Motor neuron (in vitro differentiated cells): ENCODE results near the gene MYO18A. TPM values are rescaled to one million over a fixed set of nuclear protein-coding genes. Genes with fewer than 3 reads are reported as not detected.
A peak's percentile ranks its signal among the peaks of the same experiment; 100 is the strongest.

Experiments
- ATAC-seq, 8 experiments: fragments of 200-7000 bp; cut with Tn5 transposase; replicated peaks in 6 of 8; 2 replicates each; pipeline ENCODE4 v1.8.0; 2021; ENCODE audit warnings: mild to moderate bottlenecking in 8 of 8, moderate library complexity in 8 of 8
- H3K27ac ChIP-seq, 2 donors: fragments of 250-450 bp; sonication (Bioruptor Pico); 2 replicates each; pipeline ENCODE4 v1.9.0; 2021; ENCODE audit warnings: antibody characterized with exemption in 2 of 2, mild to moderate bottlenecking in 2 of 2, moderate library complexity in 1 of 2
- H3K4me1 ChIP-seq, 2 donors: fragments of 250-450 bp; sonication (Bioruptor Pico); replicated peaks in 1 of 2; 2 replicates each; pipeline ENCODE4 v1.6.1; 2021; ENCODE audit warnings: antibody characterized with exemption in 2 of 2, mild to moderate bottlenecking in 2 of 2, moderate library complexity in 1 of 2
- H3K4me3 ChIP-seq, 5 donors: fragments of 250-450 bp; sonication (Bioruptor Pico); 2 replicates each; pipeline ENCODE4 v1.9.0; 2021; ENCODE audit warnings: antibody characterized with exemption in 5 of 5, mild to moderate bottlenecking in 5 of 5, moderate library complexity in 4 of 5
- WGBS, 10 experiments: fragments of 450-650 bp; shearing (Covaris generic); methylation state at CpG; one replicate each; pipeline ENCODE4 v1.0.0; 2022; 5-methylcytosine and 5-hydroxymethylcytosine counted together
- in situ Hi-C, 9 experiments: fragments of 400-800 bp; cut with MboI; loops; one replicate each; pipeline ENCODE4 v1.15.0; 2021; ENCODE audit warnings: low sequenced_read_pairs in 9 of 9, low pct_unique_long_range_greater_than_20kb in 2 of 9; ENCODE audit not compliant: unreplicated experiment in 9 of 9
- total RNA-seq, 8 experiments: library from RNA; unstranded; fragments of 300-600 nt; gene quantifications; 2 replicates each; pipeline versions ENCODE4 v1.2.3 to v1.2.4, GENCODE V29; 2022

Gene MYO18A
- total RNA-seq, 8 experiments from 2014 or later = 25.9 to 233 (median 31.1) TPM

- in situ Hi-C loops = no loop called here
- Histone ChIP-seq H3K27ac (no peak overlapping the region), H3K4me1 (peaks cover 38 to 56% of the 10 kb centered on the region in 2 donors), H3K4me3 (no peak overlapping the region)
- ATAC-seq = no peak
- 60 to 100% (median 87%) methylated on average over 1 to 19 of the region's 33 CpGs; no CpG with 5 or more reads in 5 of the 10 experiments for WGBS, 10 experiments
Observed at GRCh38 chr17:29079887-29080286, 100.3 kb downstream of the MYO18A start.

- no peak overlapping the region for H3K4me3 ChIP-seq
- H3K4me1 ChIP-seq = peaks cover 34 to 52% of the 10 kb centered on the region in 2 donors
- in situ Hi-C loops = no loop called here
- H3K27ac ChIP-seq = no peak overlapping the region
- no peak for ATAC-seq
- 70 to 100% (median 95%) methylated on average over 2 to 5 of the region's 16 CpGs; no CpG with 5 or more reads in 6 of the 10 experiments for WGBS, 10 experiments
Observed at GRCh38 chr17:29079433-29079832, 100.8 kb downstream of the MYO18A start.

DNA sequence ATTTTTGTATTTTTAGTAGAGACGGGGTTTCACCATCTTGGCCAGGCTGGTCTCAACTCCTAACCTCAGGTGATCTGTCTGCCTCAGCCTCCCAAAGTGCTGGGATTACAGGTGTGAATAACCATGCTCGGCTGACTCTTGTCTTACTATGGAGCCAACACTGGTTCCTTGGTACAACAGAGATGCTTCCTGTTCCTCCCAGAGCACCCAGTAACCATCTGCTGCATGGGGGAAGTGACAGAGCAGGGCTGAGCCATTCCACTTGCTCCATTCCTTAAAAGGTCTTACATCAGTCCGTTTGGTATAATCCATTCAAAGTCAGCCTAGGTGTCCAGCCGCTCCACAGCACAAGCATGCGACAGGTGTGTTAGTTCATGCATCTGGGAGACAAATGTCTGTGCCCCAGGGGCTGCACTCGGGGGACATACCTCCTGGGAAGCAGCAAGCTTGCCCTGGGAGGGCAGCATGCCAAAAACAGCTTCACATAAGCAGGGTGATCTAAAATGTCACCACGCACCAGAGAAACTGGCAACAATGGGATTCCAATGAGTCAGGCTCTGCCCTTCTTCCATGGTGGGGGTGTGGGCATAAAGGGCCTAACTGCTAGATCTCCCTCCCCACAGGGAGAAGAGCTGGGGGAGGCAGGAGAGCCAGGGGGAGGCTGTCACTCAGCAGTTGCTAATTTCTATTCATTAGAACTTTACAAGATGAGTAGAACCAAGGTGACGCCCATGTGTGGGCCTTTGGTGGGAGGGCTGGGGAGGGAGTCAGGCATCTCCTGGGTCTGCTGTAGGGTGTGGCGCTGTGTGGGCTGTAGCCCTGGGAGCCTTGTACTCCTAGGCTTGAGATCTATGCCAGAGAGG is 101.8 kb downstream of the MYO18A start:
- Histone ChIP-seq H3K4me1 (peaks cover 25 to 41% of the 10 kb centered on the region in 2 donors), H3K27ac (no peak overlapping the region), H3K4me3 (no peak overlapping the region)
- 17 to 100% (median 83%) methylated on average over 1 to 6 of the region's 9 CpGs; no CpG with 5 or more reads in 3 of the 10 experiments for WGBS, 10 experiments
- in situ Hi-C loops = no loop called here
- ATAC-seq = peak; percentile 36 to 83 (median 58)

- Histone ChIP-seq H3K4me3 (no peak overlapping the region), H3K27ac (no peak overlapping the region), H3K4me1 (peaks cover 14 to 31% of the 10 kb centered on the region in 2 donors)
- WGBS, 10 experiments = 80 to 100% (median 88%) methylated on average over 1 to 3 of the region's 7 CpGs; no CpG with 5 or more reads in 6 of the 10 experiments
- ATAC-seq = no peak
- in situ Hi-C loops = no loop called here
Observed at GRCh38 chr17:29077320-29077719, 102.9 kb downstream of the MYO18A start.

DNA sequence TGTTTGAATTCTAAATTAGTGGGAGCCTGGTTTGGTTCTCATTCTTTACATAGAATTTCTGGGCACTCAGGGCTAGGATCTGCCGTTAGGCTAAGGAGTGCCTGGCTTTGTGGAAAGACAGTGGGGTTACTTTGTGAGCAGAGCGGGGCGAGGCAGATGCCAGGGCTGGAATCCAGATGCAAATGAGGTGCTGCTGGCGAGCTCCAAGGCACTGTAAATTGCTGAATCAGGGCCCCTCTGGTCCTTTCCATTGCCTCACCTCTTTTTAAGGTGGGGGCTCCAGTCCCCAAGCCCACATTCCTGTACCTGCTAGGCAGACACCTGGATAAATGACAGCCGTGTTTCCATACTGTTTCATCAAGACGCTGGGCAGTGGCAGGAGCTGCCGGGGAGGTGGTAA is 103.5 kb downstream of the MYO18A start:
- WGBS, 10 experiments = 0 to 85% (median 80%) methylated on average over 1 to 7 of the region's 7 CpGs; no CpG with 5 or more reads in 5 of the 10 experiments
- no peak overlapping the region for H3K27ac ChIP-seq

GRCh38 chr17:29076087-29076486 is 104.1 kb downstream of the MYO18A start:
- Histone ChIP-seq H3K4me3 (no peak overlapping the region), H3K4me1 (peaks cover 9 to 18% of the 10 kb centered on the region in 2 donors), H3K27ac (no peak overlapping the region)
- WGBS, 10 experiments = 0 to 78% (median 72%) methylated on average over 1 to 5 of the region's 6 CpGs; no CpG with 5 or more reads in 2 of the 10 experiments
- in situ Hi-C loops = no loop called here
- ATAC-seq = peak in 1 of 8 experiments; percentile 12

More for the DNA sequence above, 103.5 kb downstream of the MYO18A start:
- peak in 2 of 8 experiments; percentile 11 to 24 for ATAC-seq
- Histone ChIP-seq H3K4me3 (no peak overlapping the region), H3K4me1 (peaks cover 9 to 25% of the 10 kb centered on the region in 2 donors)
- in situ Hi-C loops = no loop called here

DNA sequence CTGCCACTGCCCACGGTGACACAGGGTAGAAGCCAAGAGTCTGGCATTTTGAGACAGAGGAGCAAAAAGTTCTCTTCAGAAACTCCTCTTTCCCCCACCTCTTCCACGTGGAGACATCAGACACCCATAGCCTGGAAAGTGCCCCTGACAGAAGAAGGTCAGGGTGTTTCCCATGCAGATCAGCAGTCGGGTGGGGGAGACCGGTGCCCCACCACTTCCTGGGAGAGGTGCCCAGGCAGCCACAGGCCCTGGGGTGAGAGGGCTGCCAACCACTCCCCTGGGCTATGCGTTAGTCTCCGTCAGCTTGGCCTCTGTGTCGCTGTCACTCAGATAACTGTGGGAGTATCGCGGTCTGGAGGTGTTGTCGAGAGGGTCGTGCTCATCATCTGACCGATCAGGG is 105.7 kb downstream of the MYO18A start:
- Histone ChIP-seq H3K27ac (no peak overlapping the region), H3K4me1 (peaks cover 21% of the 10 kb centered on the region in 2 donors), H3K4me3 (no peak overlapping the region)
- WGBS, 10 experiments = 81 to 100% (median 88%) methylated on average over 1 to 7 of the region's 12 CpGs; no CpG with 5 or more reads in 4 of the 10 experiments
- ATAC-seq = no peak
- in situ Hi-C loops = no loop called here

DNA sequence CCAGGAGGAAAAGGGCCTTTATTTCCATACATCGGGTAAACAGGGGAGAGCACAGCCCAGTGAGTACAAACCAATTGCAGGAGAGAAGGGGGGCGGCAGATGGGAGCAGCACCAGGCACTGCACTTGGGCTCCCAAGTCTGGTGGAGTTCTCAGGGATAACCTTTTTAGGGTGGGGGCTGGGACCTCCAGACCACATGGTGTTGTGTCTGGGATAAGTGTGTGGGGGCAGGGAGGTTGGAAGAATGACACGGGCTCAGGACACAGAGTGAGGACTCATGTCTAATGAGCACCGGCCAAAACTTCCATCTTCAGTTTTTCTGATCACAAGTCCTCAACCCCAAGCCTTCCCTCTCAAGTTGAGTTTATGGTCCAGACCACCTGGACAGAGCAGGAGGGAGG is 106.7 kb downstream of the MYO18A start:
- Histone ChIP-seq H3K27ac (no peak overlapping the region), H3K4me1 (peaks cover 18 to 21% of the 10 kb centered on the region in 2 donors), H3K4me3 (no peak overlapping the region)
- no peak for ATAC-seq
- 50 to 100% (median 76%) methylated on average over 1 to 3 of the region's 4 CpGs; no CpG with 5 or more reads in 4 of the 10 experiments for WGBS, 10 experiments
- in situ Hi-C loops = no loop called here

GRCh38 chr17:29073045-29073444 is 107.2 kb downstream of the MYO18A start:
- peaks cover 18 to 21% of the 10 kb centered on the region in 2 donors for H3K4me1 ChIP-seq
- WGBS, 10 experiments = 40 to 100% (median 88%) methylated on average over 1 to 2 of the region's 2 CpGs; no CpG with 5 or more reads in 1 of the 10 experiments

DNA sequence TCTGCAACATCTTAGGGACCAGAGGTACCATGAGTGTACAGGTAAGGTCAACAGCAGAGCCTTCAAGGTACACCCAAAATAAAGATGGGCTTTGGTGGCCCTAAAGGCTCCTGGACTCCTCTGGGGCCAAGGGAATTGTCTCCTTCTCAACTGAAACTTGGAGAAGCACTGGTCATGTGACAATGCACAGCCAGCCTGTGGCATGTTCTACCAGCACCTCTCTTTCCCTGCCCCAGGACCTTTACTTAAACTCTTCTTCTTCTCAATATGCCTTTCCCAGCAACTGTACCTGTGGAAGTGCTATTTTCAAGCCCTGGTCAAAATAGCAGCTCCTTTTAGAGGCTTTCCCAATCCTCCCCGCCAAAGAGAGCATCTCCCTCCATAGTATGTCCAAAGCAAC is 108.9 kb downstream of the MYO18A start:
- Histone ChIP-seq H3K4me3 (no peak overlapping the region), H3K4me1 (peaks cover 18 to 19% of the 10 kb centered on the region in 2 donors), H3K27ac (no peak overlapping the region)
- in situ Hi-C loops = no loop called here
- 20 to 100% (median 70%) methylated on average over 1 of the region's 1 CpG; no CpG with 5 or more reads in 6 of the 10 experiments for WGBS, 10 experiments
- no peak for ATAC-seq

More at GRCh38 chr17:29073045-29073444, 107.2 kb downstream of the MYO18A start:
- no peak for ATAC-seq
- in situ Hi-C loops = no loop called here
- H3K4me3 ChIP-seq = no peak overlapping the region
- H3K27ac ChIP-seq = no peak overlapping the region

DNA sequence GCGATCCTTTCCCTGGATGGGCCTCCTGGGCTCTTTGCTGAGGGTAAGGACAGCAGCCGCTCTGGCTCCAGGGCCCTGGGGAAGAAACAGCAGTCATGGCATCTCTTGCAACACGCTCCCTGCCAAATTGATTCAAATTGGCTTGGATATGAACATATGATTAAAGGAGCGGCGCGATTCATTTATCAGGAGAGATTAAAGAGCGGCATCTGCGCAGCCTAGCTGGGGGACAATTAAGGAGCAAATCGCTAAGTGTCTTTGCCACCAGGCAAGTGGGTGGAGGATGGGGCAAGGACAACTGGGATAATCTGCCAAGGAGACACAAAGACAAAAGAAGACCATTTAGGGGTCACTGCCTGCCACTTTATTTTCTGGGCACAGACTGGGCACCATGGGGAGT is 109.4 kb downstream of the MYO18A start:
- in situ Hi-C loops = no loop called here
- H3K4me3 ChIP-seq = no peak overlapping the region
- peaks cover 19 to 21% of the 10 kb centered on the region in 2 donors for H3K4me1 ChIP-seq
- 33 to 100% (median 87%) methylated on average over 1 to 8 of the region's 9 CpGs for WGBS, 10 experiments
- no peak overlapping the region for H3K27ac ChIP-seq
- ATAC-seq = peak in 2 of 8 experiments; percentile 18 to 20

DNA sequence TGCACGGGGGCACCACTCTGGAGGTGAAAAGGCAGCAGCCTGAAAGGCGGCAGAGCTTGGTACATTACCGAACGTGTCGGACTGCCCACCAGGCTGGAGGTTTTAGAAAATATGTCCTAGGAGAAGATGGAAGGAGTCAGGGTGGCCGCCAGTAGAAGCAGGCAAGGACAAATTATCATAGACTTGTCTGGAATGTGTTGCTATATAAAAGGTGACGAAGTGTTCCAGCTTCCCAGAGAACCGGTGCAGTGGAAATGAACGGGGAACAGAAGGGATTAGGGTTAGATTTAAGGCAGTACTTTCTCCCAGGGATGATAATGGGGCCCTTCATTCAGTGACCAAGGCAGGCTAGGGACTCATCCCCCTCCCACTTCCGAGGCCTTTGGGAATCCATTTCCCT is 109.9 kb downstream of the MYO18A start:
- 10 to 85% (median 68%) methylated on average over 4 to 10 of the region's 10 CpGs; no CpG with 5 or more reads in 3 of the 10 experiments for WGBS, 10 experiments
- no peak for ATAC-seq
- Histone ChIP-seq H3K4me1 (peaks cover 23 to 25% of the 10 kb centered on the region in 2 donors), H3K27ac (no peak overlapping the region), H3K4me3 (no peak overlapping the region)
- in situ Hi-C loops = no loop called here

DNA sequence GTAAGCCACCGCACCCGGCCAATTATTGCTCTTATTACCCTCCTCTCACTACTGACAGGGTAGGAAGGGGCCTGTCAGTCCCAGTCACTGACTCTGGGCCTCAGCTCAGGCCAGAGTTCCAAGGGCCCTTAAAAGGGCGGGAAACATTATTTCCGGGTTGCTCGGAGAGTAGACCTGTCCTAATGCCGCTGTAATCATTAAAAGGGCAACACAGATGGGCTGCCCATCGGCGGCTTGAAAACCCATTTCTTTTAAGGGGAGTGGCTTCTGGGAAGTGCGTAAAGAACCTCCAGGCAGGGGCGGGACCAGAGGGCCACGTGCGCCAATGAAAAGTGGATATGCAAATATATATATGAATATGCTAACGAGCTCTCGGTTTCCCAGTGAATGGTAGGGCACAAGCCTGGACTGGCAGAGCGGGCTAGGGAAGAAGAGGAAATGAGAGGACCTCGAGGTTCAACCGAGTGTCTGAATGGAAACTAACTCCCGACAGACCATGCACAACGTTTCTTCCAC is 110.6 kb downstream of the MYO18A start:
- no peak overlapping the region for H3K27ac ChIP-seq
- WGBS, 10 experiments = 0 to 100% (median 75%) methylated on average over 1 to 12 of the region's 19 CpGs; no CpG with 5 or more reads in 3 of the 10 experiments
- peak in 3 of 8 experiments; percentile 74 to 83 (median 83) for ATAC-seq
- H3K4me3 ChIP-seq = no peak overlapping the region
- in situ Hi-C loops = no loop called here
- peaks cover 26 to 29% of the 10 kb centered on the region in 2 donors for H3K4me1 ChIP-seq
